Measurements from ENCODE around the gene FAM200B.
A peak's percentile ranks its signal among the peaks of the same experiment; 100 is the strongest.

The FAM200B gene

GRCh38 chr4:15653420-15653819, 28.2 kb upstream of the FAM200B start:
- peaks cover 49 to 78% (median 67%) of the 10 kb centered on the region in 10 experiments for H3K4me1 ChIP-seq
- H3K36me3 ChIP-seq, result peaks cover 0 to 39% (median 8%) of the 10 kb centered on the region in 11 experiments; a peak in 12 of 22 replicates
- 0 out of 22 replicates have a peak, but pooled peaks cover 0 to 6% (median 0%) of the 10 kb centered on the region in 11 experiments for H3K9me3 ChIP-seq (replicated peaks in 1 of 11)
- no peak for TF ChIP-seq Cebpa-rat (IDR thresholded peaks at IDR 0.05)
- peak overlapping the region; percentile 99 to 100 (median 100); a peak in 20 of 22 replicates for H3K27ac ChIP-seq
- peaks cover 18 to 62% (median 41%) of the 10 kb centered on the region in 11 experiments; a peak in 19 of 22 replicates for H4K20me1 ChIP-seq
- H3K4me3 ChIP-seq, result peak overlapping the region; percentile 86 to 99 (median 91)
- peak overlapping the region; percentile 85 to 96 (median 90) for H3K4me2 ChIP-seq
- H3K9ac ChIP-seq, result peak overlapping the region; percentile 94 to 99 (median 98)
- no peaks in the 10 kb centered on the region for H3K27me3 ChIP-seq

GRCh38 chr4:15653864-15654592, 27.6 kb upstream of the FAM200B start:
- peaks cover 0 to 34% (median 8%) of the 10 kb centered on the region in 11 experiments; a peak in 12 of 22 replicates for H3K36me3 ChIP-seq
- no peak for TF ChIP-seq Cebpa-rat (IDR thresholded peaks at IDR 0.05)
- H3K27me3 ChIP-seq, result no peaks in the 10 kb centered on the region
- H3K4me3 ChIP-seq, result peak overlapping the region; percentile 86 to 99 (median 91)
- peaks cover 14 to 56% (median 35%) of the 10 kb centered on the region in 11 experiments; a peak in 17 of 22 replicates for H4K20me1 ChIP-seq
- H3K4me2 ChIP-seq, result peak overlapping the region; percentile 85 to 96 (median 90)
- peaks cover 51 to 84% (median 67%) of the 10 kb centered on the region in 10 experiments for H3K4me1 ChIP-seq
- H3K9me3 ChIP-seq (replicated peaks in 1 of 11), result 0 out of 22 replicates have a peak, but pooled peaks cover 0 to 6% (median 0%) of the 10 kb centered on the region in 11 experiments
- peak overlapping the region; percentile 99 to 100 (median 100) for H3K27ac ChIP-seq
- peak overlapping the region; percentile 94 to 99 (median 98) for H3K9ac ChIP-seq

GRCh38 chr4:15654593-15655222, 26.9 kb upstream of the FAM200B start:
- peaks cover 0 to 30% (median 8%) of the 10 kb centered on the region in 11 experiments; a peak in 9 of 22 replicates for H3K36me3 ChIP-seq
- 0 out of 22 replicates have a peak, but pooled peaks cover 0 to 3% (median 0%) of the 10 kb centered on the region in 11 experiments for H3K9me3 ChIP-seq (replicated peaks in 1 of 11)
- peak overlapping the region; percentile 99 to 100 (median 100) for H3K27ac ChIP-seq
- H3K9ac ChIP-seq, result peak overlapping the region; percentile 94 to 99 (median 98)
- H3K4me2 ChIP-seq, result peak overlapping the region; percentile 85 to 96 (median 90)
- no peak for TF ChIP-seq Cebpa-rat (IDR thresholded peaks at IDR 0.05)
- peaks cover 7 to 50% (median 29%) of the 10 kb centered on the region in 11 experiments; a peak in 17 of 22 replicates for H4K20me1 ChIP-seq
- H3K4me3 ChIP-seq, result peak overlapping the region; percentile 86 to 99 (median 91)
- H3K27me3 ChIP-seq, result no peaks in the 10 kb centered on the region
- peaks cover 56 to 86% (median 64%) of the 10 kb centered on the region in 10 experiments for H3K4me1 ChIP-seq

- H3K36me3 ChIP-seq, result peaks cover 0 to 30% (median 4%) of the 10 kb centered on the region in 11 experiments; a peak in 8 of 22 replicates
- peaks cover 7 to 42% (median 22%) of the 10 kb centered on the region in 11 experiments; a peak in 17 of 22 replicates for H4K20me1 ChIP-seq
- H3K9me3 ChIP-seq (replicated peaks in 1 of 11), result no peaks in the 10 kb centered on the region
- no peaks in the 10 kb centered on the region for H3K27me3 ChIP-seq
- H3K4me2 ChIP-seq, result peak within 1 kb of the TSS; percentile 87 to 97 (median 94)
- H3K4me3 ChIP-seq, result peak within 1 kb of the TSS; percentile 86 to 99 (median 91)
- H3K4me1 ChIP-seq, result peaks cover 57 to 86% (median 68%) of the 10 kb centered on the region in 10 experiments
- no peak for TF ChIP-seq Cebpa-rat (IDR thresholded peaks at IDR 0.05)
- peak within 1 kb of the TSS; percentile 94 to 99 (median 98) for H3K9ac ChIP-seq
- H3K27ac ChIP-seq, result peak within 1 kb of the TSS; percentile 99 to 100 (median 100)
Observed at GRCh38 chr4:15655223-15656037, 26.2 kb upstream of the FAM200B start, which contains the start of gene FBXL5. Gene FBXL5 (minus strand): TSS chr4:15655357. CDS start chr4:15655287, 70 bp downstream.

- H3K27ac ChIP-seq, result peak overlapping the region; percentile 99 to 100 (median 100)
- H3K4me2 ChIP-seq, result peak overlapping the region; percentile 87 to 97 (median 94)
- H3K4me3 ChIP-seq, result peak overlapping the region; percentile 86 to 99 (median 91)
- H3K9ac ChIP-seq, result peak overlapping the region; percentile 94 to 99 (median 98)
- no peaks in the 10 kb centered on the region for H3K27me3 ChIP-seq
- H4K20me1 ChIP-seq, result peaks cover under 1 to 36% (median 21%) of the 10 kb centered on the region in 11 experiments; a peak in 17 of 22 replicates
- no peak for TF ChIP-seq Cebpa-rat (IDR thresholded peaks at IDR 0.05)
- peaks cover 57 to 86% (median 67%) of the 10 kb centered on the region in 10 experiments for H3K4me1 ChIP-seq
- H3K9me3 ChIP-seq (replicated peaks in 1 of 11), result no peaks in the 10 kb centered on the region
- H3K36me3 ChIP-seq, result peaks cover 0 to 25% (median 4%) of the 10 kb centered on the region in 11 experiments; a peak in 8 of 22 replicates
Observed at GRCh38 chr4:15656038-15656470, 25.6 kb upstream of the FAM200B start.

- Histone ChIP-seq H4K20me1 (peaks cover 0 to 23% (median 10%) of the 10 kb centered on the region in 11 experiments; a peak in 10 of 22 replicates), H3K36me3 (peaks cover 0 to 28% (median 7%) of the 10 kb centered on the region in 11 experiments; a peak in 10 of 22 replicates), H3K27me3 (no peaks in the 10 kb centered on the region), H3K9ac (peak overlapping the region in 4 of 11 experiments; percentile 94 to 99 (median 98); a peak in 9 of 22 replicates), H3K27ac (peak overlapping the region in 10 of 11 experiments; percentile 15 to 100 (median 100); a peak in 18 of 22 replicates), H3K4me2 (peak overlapping the region in 10 of 11 experiments; percentile 87 to 97 (median 94); a peak in 16 of 22 replicates), H3K9me3 (replicated peaks in 1 of 11) (no peaks in the 10 kb centered on the region), H3K4me1 (peaks cover 52 to 83% (median 64%) of the 10 kb centered on the region in 10 experiments), H3K4me3 (peak overlapping the region in 3 of 10 experiments; percentile 91 to 99 (median 96); a peak in 6 of 20 replicates)
- TF ChIP-seq Cebpa-rat (IDR thresholded peaks at IDR 0.05), result no peak
Observed at GRCh38 chr4:15657366-15657765, 24.3 kb upstream of the FAM200B start.

- no peaks in the 10 kb centered on the region for H3K9me3 ChIP-seq (replicated peaks in 1 of 11)
- H3K4me1 ChIP-seq, result peaks cover 44 to 77% (median 68%) of the 10 kb centered on the region in 10 experiments
- TF ChIP-seq Cebpa-rat (IDR thresholded peaks at IDR 0.05), result no peak
- H3K9ac ChIP-seq, result peak overlapping the region in 5 of 11 experiments; percentile 27 to 99 (median 94); a peak in 8 of 22 replicates
- peak overlapping the region in 4 of 10 experiments; percentile 30 to 99 (median 94); a peak in 7 of 20 replicates for H3K4me3 ChIP-seq
- H3K27me3 ChIP-seq, result no peaks in the 10 kb centered on the region
- H3K27ac ChIP-seq, result peak overlapping the region; percentile 2 to 100 (median 100); a peak in 19 of 22 replicates
- H4K20me1 ChIP-seq, result peaks cover 0 to 15% (median 1%) of the 10 kb centered on the region in 11 experiments; a peak in 8 of 22 replicates
- H3K36me3 ChIP-seq, result peaks cover 0 to 30% (median 7%) of the 10 kb centered on the region in 11 experiments; a peak in 10 of 22 replicates
- H3K4me2 ChIP-seq, result peak overlapping the region in 7 of 11 experiments; percentile 4 to 95 (median 94); a peak in 13 of 22 replicates
Observed at GRCh38 chr4:15658136-15658770, 23.4 kb upstream of the FAM200B start.

Measured in BLaER1 treated with 17β-estradiol and CSF1 and Interleukin-3, amounts not matched to agents 10 nM and 100 nM (cell line).